OCI-LY3 (cell line): Measurements from ENCODE around the gene NCOA3.

Source experiments
- EZH2phosphoT487 ChIP-seq: fragments of 200-600 bp; shearing (Covaris generic); IDR thresholded peaks from 2 replicates; pipeline ENCODE4 v1.6.1; 2018; ENCODE audit warnings: antibody characterized with exemption, mixed run types, low read depth
- TF ChIP-seq, protein P1 (sequence below): fragments of 200-600, 300-600 bp; sonication (generic); IDR thresholded peaks from 2 replicates; pipeline ENCODE4 v1.5.1; 2014; ENCODE audit warnings: antibody characterized with exemption, low read length, low read depth

DNA sequence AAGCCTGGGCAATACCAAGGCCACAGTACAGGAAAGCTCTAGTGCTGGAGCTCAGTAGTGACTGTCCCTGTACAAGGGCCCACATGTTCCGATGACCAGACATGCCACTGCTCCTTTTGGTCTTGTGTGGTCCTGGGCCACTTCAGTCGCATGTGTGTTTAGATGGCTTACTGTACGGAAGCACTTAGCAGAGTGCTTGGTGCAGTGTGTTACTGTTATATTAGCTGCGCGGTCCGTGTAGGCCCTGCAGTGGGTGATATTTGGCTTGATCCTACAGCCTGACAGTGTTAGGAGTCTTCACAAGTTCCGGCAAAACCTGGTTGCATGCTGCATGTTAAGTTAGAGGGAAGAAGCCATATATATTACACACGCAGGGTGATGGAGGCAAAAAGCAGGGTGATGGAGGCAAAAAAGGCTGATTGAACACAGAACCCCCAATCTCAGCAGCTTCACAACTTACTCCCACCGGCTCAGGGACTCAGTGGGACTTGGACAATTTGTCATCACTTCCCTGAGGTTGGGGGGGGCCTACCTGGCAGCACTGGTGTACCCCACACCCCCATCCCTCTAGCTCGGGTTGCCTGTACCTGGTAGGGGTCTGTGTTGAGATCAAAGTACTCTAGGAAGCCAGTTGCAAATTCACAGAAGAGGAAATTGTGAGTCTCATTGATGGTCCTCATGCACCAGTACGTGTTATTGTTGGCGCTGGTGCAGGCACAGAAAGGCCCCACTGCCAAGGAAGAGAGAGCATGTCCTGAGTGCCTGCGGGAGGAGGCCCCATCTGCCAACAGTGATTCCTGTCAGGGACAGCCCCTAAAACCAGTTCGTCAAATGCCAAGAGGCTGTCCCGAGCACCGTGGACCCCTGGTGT lies 161.0 kb downstream of the NCOA3 start:
- TF ChIP-seq, protein P1, sequence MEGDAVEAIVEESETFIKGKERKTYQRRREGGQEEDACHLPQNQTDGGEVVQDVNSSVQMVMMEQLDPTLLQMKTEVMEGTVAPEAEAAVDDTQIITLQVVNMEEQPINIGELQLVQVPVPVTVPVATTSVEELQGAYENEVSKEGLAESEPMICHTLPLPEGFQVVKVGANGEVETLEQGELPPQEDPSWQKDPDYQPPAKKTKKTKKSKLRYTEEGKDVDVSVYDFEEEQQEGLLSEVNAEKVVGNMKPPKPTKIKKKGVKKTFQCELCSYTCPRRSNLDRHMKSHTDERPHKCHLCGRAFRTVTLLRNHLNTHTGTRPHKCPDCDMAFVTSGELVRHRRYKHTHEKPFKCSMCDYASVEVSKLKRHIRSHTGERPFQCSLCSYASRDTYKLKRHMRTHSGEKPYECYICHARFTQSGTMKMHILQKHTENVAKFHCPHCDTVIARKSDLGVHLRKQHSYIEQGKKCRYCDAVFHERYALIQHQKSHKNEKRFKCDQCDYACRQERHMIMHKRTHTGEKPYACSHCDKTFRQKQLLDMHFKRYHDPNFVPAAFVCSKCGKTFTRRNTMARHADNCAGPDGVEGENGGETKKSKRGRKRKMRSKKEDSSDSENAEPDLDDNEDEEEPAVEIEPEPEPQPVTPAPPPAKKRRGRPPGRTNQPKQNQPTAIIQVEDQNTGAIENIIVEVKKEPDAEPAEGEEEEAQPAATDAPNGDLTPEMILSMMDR = no peak
- TF ChIP-seq EZH2phosphoT487 = no peak
